A549 (cell line): Measurements from ENCODE around the gene C19orf47.

Experiments used
- CBX8 ChIP-seq: fragments of 200-600 bp; sonication (generic); IDR thresholded peaks from 2 replicates; pipeline ENCODE4 v1.6.1; 2016
- CTCF ChIP-seq: fragments of >200 bp; sonication (Bioruptor Twin); formaldehyde crosslinking; IDR thresholded peaks from 3 replicates; pipeline ENCODE4 v1.5.1; 2016
- EP300 ChIP-seq, 2 experiments: fragments of >200 bp; sonication (Bioruptor Twin); formaldehyde crosslinking; IDR thresholded peaks; 2 replicates in 1 of 2; 3 replicates in 1 of 2; pipeline ENCODE4 v1.6.1; 2016 to 2017
- ESRRA ChIP-seq: fragments of 150-350 bp; IDR thresholded peaks from 2 replicates; pipeline ENCODE4 v1.6.1; 2014; ENCODE audit warnings: mild to moderate bottlenecking, low read length, borderline replicate concordance
- KDM1A ChIP-seq: fragments of 200-600 bp; sonication (generic); IDR thresholded peaks from 2 replicates; pipeline ENCODE4 v1.6.1; 2016; ENCODE audit warnings: low read depth, mild to moderate bottlenecking
- NR3C1 ChIP-seq: fragments of >200 bp; sonication (Bioruptor Twin); formaldehyde crosslinking; IDR thresholded peaks from 3 replicates; pipeline ENCODE4 v1.6.1; 2017
- POLR2A ChIP-seq: IDR thresholded peaks from 2 replicates; pipeline ENCODE4 v1.6.1; 2012; ENCODE audit warnings: mild to moderate bottlenecking, low read length
- RAD21 ChIP-seq, 2 experiments: fragments of >200 bp in 1 of 2; sonication (Bioruptor Twin) in 1 of 2; formaldehyde crosslinking in 1 of 2; IDR thresholded peaks in 1 of 2; conservative IDR thresholded peaks in 1 of 2; 2 replicates in 1 of 2; 3 replicates in 1 of 2; pipeline ENCODE4 v1.6.1; 2012 to 2018; ENCODE audit warnings: inconsistent platforms in 1 of 2
- RCOR1 ChIP-seq: fragments of 150-350 bp; IDR thresholded peaks from 2 replicates; pipeline ENCODE4 v1.6.1; 2014; ENCODE audit warnings: antibody characterized with exemption, low read length, low read depth
- REST ChIP-seq: fragments of 200-600 bp; sonication (generic); IDR thresholded peaks from 2 replicates; pipeline ENCODE4 v1.6.1; 2016; ENCODE audit warnings: antibody characterized with exemption, mild to moderate bottlenecking, moderate library complexity
- RNF2 ChIP-seq: fragments of 200-600 bp; sonication (generic); IDR thresholded peaks from 2 replicates; pipeline ENCODE4 v1.6.1; 2016; ENCODE audit warnings: low read depth, mild to moderate bottlenecking, antibody characterized with exemption, moderate library complexity, borderline replicate concordance
- SMC3 ChIP-seq: fragments of >200 bp; sonication (Bioruptor Twin); formaldehyde crosslinking; IDR thresholded peaks from 3 replicates; pipeline ENCODE4 v1.6.1; 2018; ENCODE audit warnings: inconsistent platforms
- SREBF2 ChIP-seq: fragments of 450-650 bp; IDR thresholded peaks from 2 replicates; pipeline ENCODE4 v1.6.1; 2014; ENCODE audit warnings: mild to moderate bottlenecking, moderate library complexity
- ZSCAN20 ChIP-seq: fragments of 250-450 bp; sonication (Bioruptor Pico); IDR thresholded peaks from 2 replicates; pipeline ENCODE4 v1.8.0; 2022; ENCODE audit warnings: mild to moderate bottlenecking, moderate library complexity

DNA sequence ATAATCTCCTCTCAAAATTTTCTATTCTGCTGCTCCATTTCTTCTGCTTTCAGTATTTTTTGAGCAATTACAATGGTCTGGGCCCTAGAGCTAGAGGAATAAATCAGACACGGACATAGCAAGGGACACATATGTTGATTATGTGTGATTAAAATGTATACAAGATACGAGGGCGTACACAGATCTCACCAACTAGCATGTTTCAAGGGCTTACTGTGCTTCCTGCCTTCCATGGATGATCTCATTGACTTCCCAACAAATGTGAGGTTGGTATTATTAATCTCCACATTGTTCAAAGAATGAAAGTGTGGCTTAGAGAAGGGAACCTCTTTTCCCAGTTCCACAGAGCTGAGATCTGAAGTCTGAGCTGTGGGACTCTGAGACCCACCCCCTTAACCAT, 9.4 kb upstream of the C19orf47 start:
- TF ChIP-seq ESRRA (no peak), SREBF2 (no peak), CTCF (no peak), RAD21 (conservative IDR thresholded peaks at IDR 0.05 in 1 of 2, IDR thresholded peaks at IDR 0.05 in 1 of 2) (no peak), POLR2A (no peak), ZSCAN20 (CRISPR knock-in tag) (no peak), RNF2 (no peak), KDM1A (no peak), REST (no peak), CBX8 (no peak), SMC3 (no peak), EP300 (IDR thresholded peaks at IDR 0.05) (no peak), NR3C1 (no peak), RCOR1 (no peak)
